GM12892 (cell line): ENCODE data around the gene CD300LD.

Experiments used
- POLR2A ChIP-seq: IDR thresholded peaks from 2 replicates; pipeline ENCODE4 v1.6.1; 2011; ENCODE audit warnings: low read depth, low read length, control low read depth
- POLR2AphosphoS5 ChIP-seq: IDR thresholded peaks from 2 replicates; pipeline ENCODE4 v1.6.1; 2011; ENCODE audit warnings: low read depth, low read length, control low read depth
- TAF1 ChIP-seq: IDR thresholded peaks from 2 replicates; pipeline ENCODE4 v1.6.1; 2011; ENCODE audit warnings: low read depth, mild to moderate bottlenecking, control low read depth, low read length, borderline replicate concordance

- TF ChIP-seq POLR2A (no peak), POLR2AphosphoS5 (no peak), TAF1 (no peak)
Measured at GRCh38 chr17:74545843-74546230, 46.2 kb downstream of the CD300LD start, which contains the start of gene CD300C.
